ENCODE results near the gene RITA1.

The RITA1 gene

DNA sequence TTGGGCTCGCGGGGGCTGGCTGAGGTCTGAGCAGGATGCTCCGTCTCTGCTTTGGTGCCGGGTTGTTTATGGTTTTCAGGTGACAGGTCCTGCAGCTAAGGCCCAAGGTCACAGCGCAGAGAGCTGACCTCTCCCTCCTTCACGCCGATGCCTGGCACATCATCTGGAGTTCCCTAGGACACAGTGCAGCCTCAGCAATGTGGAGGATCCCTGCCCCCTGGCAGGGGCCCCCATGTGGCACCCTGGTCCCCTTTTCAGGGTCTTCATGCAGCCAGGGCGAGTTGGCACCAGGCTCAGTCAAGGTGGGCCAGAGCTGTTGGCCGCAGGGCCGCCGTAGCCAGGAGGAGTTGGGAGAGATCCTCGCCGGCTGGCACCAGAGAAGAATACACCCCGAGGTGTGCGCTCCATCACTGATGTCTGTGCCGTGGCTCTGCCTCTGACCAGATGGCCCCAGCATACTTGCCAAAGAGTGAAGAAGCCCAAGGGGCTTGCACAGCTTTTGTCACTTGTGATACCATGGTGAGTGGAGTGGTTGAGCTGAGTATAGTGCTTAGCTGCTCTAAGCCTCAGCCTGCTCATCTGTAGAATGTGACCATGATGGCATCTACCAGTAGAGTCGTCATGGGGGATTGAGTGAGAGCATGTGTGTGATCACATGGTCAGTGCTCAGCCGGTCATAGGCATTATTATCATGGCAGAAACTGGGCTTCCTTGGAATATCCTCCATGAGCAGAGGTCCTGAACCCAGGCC lies 46.7 kb downstream of the RITA1 start:
- Histone ChIP-seq H3K27me3 (ENCODE audit: control insufficient read depth, low read length) (no peaks in the 10 kb centered on the region), H3K9me2 (replicated peaks; ENCODE audit: control insufficient read depth, low read length) (no peaks in the 10 kb centered on the region), H4K20me1 (ENCODE audit: control insufficient read depth, insufficient read depth, low read depth, low read length) (no peaks in the 10 kb centered on the region), H3K79me2 (ENCODE audit: control insufficient read depth, low read length) (peaks cover 83% of the 10 kb centered on the region), H3K27ac (ENCODE audit: low read depth, low read length) (peak overlapping the region; percentile 83), H3K36me3 (ENCODE audit: control insufficient read depth, low read length) (peaks cover 98% of the 10 kb centered on the region), H3K4me1 (ENCODE audit: control insufficient read depth, low read length) (peaks cover 98% of the 10 kb centered on the region), H3F3A (ENCODE audit: control insufficient read depth, insufficient read depth) (peaks cover 31% of the 10 kb centered on the region), H3K4me2 (ENCODE audit: low read length) (peak overlapping the region; percentile 64), H3K4me3 (ENCODE audit: low read length) (peak overlapping the region; percentile 55), H3K9me3 (ENCODE audit: control insufficient read depth, insufficient read depth, low read length) (no peaks in the 10 kb centered on the region)
- TF ChIP-seq, protein P1, sequence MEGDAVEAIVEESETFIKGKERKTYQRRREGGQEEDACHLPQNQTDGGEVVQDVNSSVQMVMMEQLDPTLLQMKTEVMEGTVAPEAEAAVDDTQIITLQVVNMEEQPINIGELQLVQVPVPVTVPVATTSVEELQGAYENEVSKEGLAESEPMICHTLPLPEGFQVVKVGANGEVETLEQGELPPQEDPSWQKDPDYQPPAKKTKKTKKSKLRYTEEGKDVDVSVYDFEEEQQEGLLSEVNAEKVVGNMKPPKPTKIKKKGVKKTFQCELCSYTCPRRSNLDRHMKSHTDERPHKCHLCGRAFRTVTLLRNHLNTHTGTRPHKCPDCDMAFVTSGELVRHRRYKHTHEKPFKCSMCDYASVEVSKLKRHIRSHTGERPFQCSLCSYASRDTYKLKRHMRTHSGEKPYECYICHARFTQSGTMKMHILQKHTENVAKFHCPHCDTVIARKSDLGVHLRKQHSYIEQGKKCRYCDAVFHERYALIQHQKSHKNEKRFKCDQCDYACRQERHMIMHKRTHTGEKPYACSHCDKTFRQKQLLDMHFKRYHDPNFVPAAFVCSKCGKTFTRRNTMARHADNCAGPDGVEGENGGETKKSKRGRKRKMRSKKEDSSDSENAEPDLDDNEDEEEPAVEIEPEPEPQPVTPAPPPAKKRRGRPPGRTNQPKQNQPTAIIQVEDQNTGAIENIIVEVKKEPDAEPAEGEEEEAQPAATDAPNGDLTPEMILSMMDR (IDR thresholded peaks at IDR 0.05; ENCODE audit: low read depth, low read length, poor library complexity, severe bottlenecking) = no peak
- no peak for TF ChIP-seq EZH2phosphoT487 (IDR thresholded peaks at IDR 0.05; ENCODE audit: borderline replicate concordance, low read length)

DNA sequence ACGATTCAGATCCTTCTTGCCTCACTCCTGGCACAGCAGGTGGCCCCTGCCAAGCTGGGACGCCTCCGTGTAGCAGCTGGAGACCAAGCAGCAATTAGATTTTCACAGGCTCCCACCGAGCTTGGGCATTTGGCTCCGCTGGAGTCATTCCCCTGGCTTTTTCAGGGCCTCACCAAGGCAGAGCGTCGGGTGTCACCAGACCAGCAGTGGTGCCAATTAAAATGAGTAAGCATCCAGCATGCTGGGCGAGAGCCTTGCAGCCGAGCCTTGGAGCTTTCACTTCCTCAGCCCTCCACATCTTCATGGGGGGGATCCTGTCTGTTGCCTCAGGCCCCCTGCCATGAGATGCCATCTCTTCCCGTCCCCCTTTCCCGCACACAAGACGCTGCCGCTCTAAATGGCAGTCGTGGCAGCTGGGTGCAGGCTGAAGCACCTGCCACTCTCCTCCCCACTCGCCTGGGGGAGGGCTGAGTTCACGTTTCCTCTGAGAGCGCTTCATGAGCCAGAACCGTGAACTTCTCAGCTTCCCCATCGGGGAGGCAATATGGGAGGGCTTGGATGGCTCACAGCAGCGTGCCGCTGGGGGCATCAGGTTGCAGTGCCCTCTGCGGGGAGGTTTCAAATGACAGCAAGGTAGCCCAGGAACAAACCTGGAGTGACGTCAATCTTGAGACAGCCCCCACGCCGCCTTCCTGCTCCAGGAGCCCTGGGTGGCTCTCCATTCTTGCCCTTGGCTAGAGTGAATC lies 47.5 kb downstream of the RITA1 start:
- peaks cover 98% of the 10 kb centered on the region for H3K4me1 ChIP-seq (ENCODE audit: control insufficient read depth, low read length)
- TF ChIP-seq EZH2phosphoT487 (IDR thresholded peaks at IDR 0.05; ENCODE audit: borderline replicate concordance, low read length) = no peak
- TF ChIP-seq, protein P1 (IDR thresholded peaks at IDR 0.05; ENCODE audit: low read depth, low read length, poor library complexity, severe bottlenecking) = peak; percentile 80
- H3K9me3 ChIP-seq (ENCODE audit: control insufficient read depth, insufficient read depth, low read length) = no peaks in the 10 kb centered on the region
- H3K27me3 ChIP-seq (ENCODE audit: control insufficient read depth, low read length) = no peaks in the 10 kb centered on the region
- no peaks in the 10 kb centered on the region for H4K20me1 ChIP-seq (ENCODE audit: control insufficient read depth, insufficient read depth, low read depth, low read length)
- H3F3A ChIP-seq (ENCODE audit: control insufficient read depth, insufficient read depth) = peaks cover 25% of the 10 kb centered on the region
- peak overlapping the region; percentile 83 for H3K27ac ChIP-seq (ENCODE audit: low read depth, low read length)
- peak overlapping the region; percentile 64 for H3K4me2 ChIP-seq (ENCODE audit: low read length)
- H3K9me2 ChIP-seq (replicated peaks; ENCODE audit: control insufficient read depth, low read length) = no peaks in the 10 kb centered on the region
- H3K36me3 ChIP-seq (ENCODE audit: control insufficient read depth, low read length) = peaks cover 98% of the 10 kb centered on the region
- peak overlapping the region; percentile 55 for H3K4me3 ChIP-seq (ENCODE audit: low read length)
- H3K79me2 ChIP-seq (ENCODE audit: control insufficient read depth, low read length) = peaks cover 84% of the 10 kb centered on the region

DNA sequence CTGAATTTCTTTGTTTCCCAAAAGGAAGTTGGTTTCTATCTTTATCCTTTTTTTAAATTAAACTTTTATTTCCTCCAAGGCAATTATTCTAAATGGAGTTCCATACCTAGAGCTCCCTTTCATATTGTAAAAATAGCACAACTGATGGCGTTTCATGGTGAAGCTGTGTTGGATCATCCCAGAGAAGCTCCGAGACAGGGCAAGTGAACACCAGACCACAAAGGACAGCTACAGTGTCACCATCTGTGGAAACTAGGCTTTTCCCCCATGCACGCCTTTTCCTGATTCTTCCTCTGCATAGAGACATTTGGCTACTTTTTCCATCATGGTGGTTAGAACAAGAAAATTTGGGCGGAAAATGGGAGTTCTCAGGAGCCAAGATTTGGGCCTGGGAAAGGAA lies 48.4 kb downstream of the RITA1 start:
- Histone ChIP-seq H3K4me3 (ENCODE audit: low read length) (no peak overlapping the region), H3K79me2 (ENCODE audit: control insufficient read depth, low read length) (peaks cover 83% of the 10 kb centered on the region), H3K27me3 (ENCODE audit: control insufficient read depth, low read length) (no peaks in the 10 kb centered on the region), H4K20me1 (ENCODE audit: control insufficient read depth, insufficient read depth, low read depth, low read length) (no peaks in the 10 kb centered on the region), H3K36me3 (ENCODE audit: control insufficient read depth, low read length) (peaks cover 96% of the 10 kb centered on the region), H3K27ac (ENCODE audit: low read depth, low read length) (no peak overlapping the region; the same call in 1 of the 2 replicates), H3K4me1 (ENCODE audit: control insufficient read depth, low read length) (peaks cover 98% of the 10 kb centered on the region), H3K9me3 (ENCODE audit: control insufficient read depth, insufficient read depth, low read length) (no peaks in the 10 kb centered on the region), H3K9me2 (replicated peaks; ENCODE audit: control insufficient read depth, low read length) (no peaks in the 10 kb centered on the region), H3F3A (ENCODE audit: control insufficient read depth, insufficient read depth) (peaks cover 18% of the 10 kb centered on the region), H3K4me2 (ENCODE audit: low read length) (no peak overlapping the region; the same call in 1 of the 2 replicates)
- TF ChIP-seq EZH2phosphoT487 (IDR thresholded peaks at IDR 0.05; ENCODE audit: borderline replicate concordance, low read length) = no peak
- TF ChIP-seq, protein P1 (IDR thresholded peaks at IDR 0.05; ENCODE audit: low read depth, low read length, poor library complexity, severe bottlenecking) = no peak
